Measurements from ENCODE around the gene PDZK1IP1. TPM values are rescaled to one million over a fixed set of nuclear protein-coding genes. Genes with fewer than 3 reads are reported as not detected.

The PDZK1IP1 gene
- total RNA-seq, 1 experiment from 2014 or later = not detected

- TF ChIP-seq REST (IDR thresholded peaks at IDR 0.05; ENCODE audit: low read depth) (no peak), ZFX (IDR thresholded peaks at IDR 0.05) (no peak), YY1 (IDR thresholded peaks at IDR 0.05; ENCODE audit: extremely low read depth, insufficient replicate concordance, low read depth, low read length) (no peak), JUND (IDR thresholded peaks at IDR 0.05) (no peak), SRF (IDR thresholded peaks at IDR 0.05; ENCODE audit: low read depth) (no peak), MAX (IDR thresholded peaks at IDR 0.05) (no peak), EGR1 (IDR thresholded peaks at IDR 0.05; ENCODE audit: low read depth) (no peak), ELF1 (IDR thresholded peaks at IDR 0.05; ENCODE audit: borderline replicate concordance, low read depth) (no peak), CEBPB (IDR thresholded peaks at IDR 0.05; ENCODE audit: low read depth) (no peak)
These were observed 40.3 kb upstream of the PDZK1IP1 start (continued) for GRCh38 chr1:47229886-47230691.

GRCh38 chr1:47229031-47229885 is 39.4 kb upstream of the PDZK1IP1 start:
- ChIA-PET CTCF (no interaction called here), POLR2A (no interaction called here), RAD21 (ENCODE audit: low non-redundant PET in 1 of 2, low total read pairs in 2 of 2, uncharacterized antibody in 2 of 2, unreplicated experiment in 2 of 2) (no interaction called here)
- no peak for DNase-seq (ENCODE audit: low read depth, low spot score)
- H3K4me3 ChIP-seq (replicated peaks in 1 of 2; ENCODE audit: low read depth in 1 of 2, low read length in 2 of 2) = no peak overlapping the region
- no peaks in the 10 kb centered on the region for H4K20me1 ChIP-seq (ENCODE audit: insufficient read depth)
- H3K9me2 ChIP-seq (ENCODE audit: insufficient read depth) = no peaks in the 10 kb centered on the region
- no peaks in the 10 kb centered on the region; the same call in 1 of the 2 replicates for H3K27me3 ChIP-seq (ENCODE audit: insufficient read depth, low read length)
- H3K4me2 ChIP-seq (ENCODE audit: low read length) = no peak overlapping the region
- H3K36me3 ChIP-seq (ENCODE audit: control insufficient read depth in 1 of 2, insufficient read depth in 2 of 2, low read length in 2 of 2) = no peaks in the 10 kb centered on the region
- no peaks in the 10 kb centered on the region for H3K79me2 ChIP-seq (ENCODE audit: insufficient read depth, low read length)
- H3K9ac ChIP-seq (ENCODE audit: low read length) = no peak overlapping the region
- H3K9me3 ChIP-seq (ENCODE audit: control insufficient read depth in 1 of 2, insufficient read depth in 1 of 2, low read depth in 1 of 2, low read length in 2 of 2) = no peaks in the 10 kb centered on the region
- no peak for ATAC-seq
- intact Hi-C loops (cut with micrococcal nuclease) = no loop called here
- no peaks in the 10 kb centered on the region for H3K4me1 ChIP-seq (ENCODE audit: control insufficient read depth in 1 of 2, insufficient read depth in 2 of 2, low read length in 2 of 2)
- BruUV-seq (replicated peaks) = no TSS peak
- no peak overlapping the region for H3K27ac ChIP-seq (ENCODE audit: low read depth, low read length)
- no peak overlapping the region for H2AFZ ChIP-seq (ENCODE audit: low read depth, low read length, poor library complexity, severe bottlenecking)
- no peak for TF ChIP-seq POLR2A (IDR thresholded peaks at IDR 0.05; ENCODE audit: borderline replicate concordance, extremely low read depth, insufficient read depth, insufficient read length)
- TF ChIP-seq ZBTB33 (IDR thresholded peaks at IDR 0.05; ENCODE audit: extremely low read depth, insufficient replicate concordance, low read length) = no peak
- no peak for TF ChIP-seq ATF3 (IDR thresholded peaks at IDR 0.05)
- TF ChIP-seq SIN3A (IDR thresholded peaks at IDR 0.05; ENCODE audit: low read depth) = no peak
- TF ChIP-seq JUND (IDR thresholded peaks at IDR 0.05) = no peak
- TF ChIP-seq CTCF (IDR thresholded peaks at IDR 0.05 in 2 of 3, conservative IDR thresholded peaks at IDR 0.05 in 1 of 3; ENCODE audit: borderline replicate concordance in 1 of 3, insufficient read depth in 1 of 3, low read depth in 2 of 3, low read length in 2 of 3) = no peak
- TF ChIP-seq YY1 (IDR thresholded peaks at IDR 0.05; ENCODE audit: extremely low read depth, insufficient replicate concordance, low read depth, low read length) = no peak
- TF ChIP-seq RAD21 (IDR thresholded peaks at IDR 0.05; ENCODE audit: low read depth) = no peak

Data from HCT116 (cell line).